H9 (cell line): ENCODE results near the gene THEM5. TPM values are rescaled to one million over a fixed set of nuclear protein-coding genes. Genes with fewer than 3 reads are reported as not detected.

ENCODE experiments used
- DNase-seq: peaks from one replicate; pipeline ENCODE4 v3.0.0-alpha.2; 2017
- H2AFZ ChIP-seq: one replicate; pipeline ENCODE4 v1.6.1; 2013; ENCODE audit warnings: mild to moderate bottlenecking, low read length, control low read depth, moderate library complexity
- H2AK5ac ChIP-seq: 2 replicates; pipeline ENCODE4 v1.6.1; 2013; ENCODE audit warnings: low read length, control low read depth, mixed read lengths; ENCODE audit not compliant: insufficient read length
- H2BK120ac ChIP-seq: one replicate; pipeline ENCODE4 v1.6.1; 2013; ENCODE audit warnings: low read depth, mild to moderate bottlenecking, low read length, control low read depth, inconsistent platforms; ENCODE audit not compliant: poor library complexity, severe bottlenecking
- H2BK12ac ChIP-seq: 2 replicates; pipeline ENCODE4 v1.6.1; 2013; ENCODE audit warnings: low read length, control low read depth, mixed read lengths, low read depth; ENCODE audit not compliant: insufficient read length
- H2BK15ac ChIP-seq: 2 replicates; pipeline ENCODE4 v1.6.1; 2013; ENCODE audit warnings: low read depth, low read length, control low read depth
- H2BK20ac ChIP-seq: one replicate; pipeline ENCODE4 v1.6.1; 2013; ENCODE audit warnings: low read depth, mild to moderate bottlenecking, low read length, control low read depth, inconsistent platforms; ENCODE audit not compliant: poor library complexity, severe bottlenecking
- H2BK5ac ChIP-seq: 2 replicates; pipeline ENCODE4 v1.6.1; 2013; ENCODE audit warnings: low read length, control low read depth, mixed read lengths; ENCODE audit not compliant: insufficient read length
- H3K14ac ChIP-seq: 2 replicates; pipeline ENCODE4 v1.6.1; 2013; ENCODE audit warnings: low read length, control low read depth; ENCODE audit not compliant: insufficient read depth
- H3K18ac ChIP-seq: 2 replicates; pipeline ENCODE4 v1.6.1; 2013; ENCODE audit warnings: low read depth, mild to moderate bottlenecking, mixed read lengths, low read length, control low read depth; ENCODE audit not compliant: insufficient read length
- H3K23ac ChIP-seq: 2 replicates; pipeline ENCODE4 v1.6.1; 2013; ENCODE audit warnings: low read length, control low read depth, mixed read lengths, low read depth; ENCODE audit not compliant: insufficient read length
- H3K23me2 ChIP-seq: 2 replicates; pipeline ENCODE4 v1.6.1; 2013; ENCODE audit warnings: low read depth, mild to moderate bottlenecking, mixed read lengths, low read length, control low read depth; ENCODE audit not compliant: insufficient read length, poor library complexity, severe bottlenecking
- H3K27ac ChIP-seq: 2 replicates; pipeline ENCODE4 v1.5.1; 2013; ENCODE audit warnings: low read length, control low read depth, mixed read lengths, low read depth; ENCODE audit not compliant: insufficient read length
- H3K27me3 ChIP-seq: 2 replicates; pipeline ENCODE4 v1.6.1; 2013; ENCODE audit warnings: low read length, control low read depth, inconsistent platforms; ENCODE audit not compliant: insufficient read depth
- H3K4ac ChIP-seq: 2 replicates; pipeline ENCODE4 v1.6.1; 2013; ENCODE audit warnings: low read depth, mild to moderate bottlenecking, control low read depth, inconsistent platforms, low read length, moderate library complexity
- H3K4me1 ChIP-seq: 2 replicates; pipeline ENCODE4 v1.6.1; 2013; ENCODE audit warnings: low read length, control low read depth, inconsistent platforms; ENCODE audit not compliant: insufficient read depth
- H3K4me2 ChIP-seq: 2 replicates; pipeline ENCODE4 v1.6.1; 2013; ENCODE audit warnings: low read length, control low read depth, mixed read lengths; ENCODE audit not compliant: insufficient read length, insufficient read depth
- H3K56ac ChIP-seq: 2 replicates; pipeline ENCODE4 v1.6.1; 2013; ENCODE audit warnings: low read depth, mild to moderate bottlenecking, mixed read lengths, low read length, control low read depth; ENCODE audit not compliant: insufficient read length
- H3K79me1 ChIP-seq: 2 replicates; pipeline ENCODE4 v1.6.1; 2013; ENCODE audit warnings: low read depth, mild to moderate bottlenecking, moderate library complexity, low read length, control low read depth, inconsistent platforms; ENCODE audit not compliant: insufficient read depth, poor library complexity, severe bottlenecking
- H3K79me2 ChIP-seq: 2 replicates; pipeline ENCODE4 v1.6.1; 2013; ENCODE audit warnings: low read length, control low read depth, inconsistent platforms; ENCODE audit not compliant: insufficient read depth
- H3K9ac ChIP-seq: 2 replicates; pipeline ENCODE4 v1.6.1; 2013; ENCODE audit warnings: low read length, control low read depth, mixed read lengths; ENCODE audit not compliant: insufficient read length; ENCODE audit errors: extremely low read depth
- H3K9me3 ChIP-seq: one replicate; pipeline ENCODE4 v1.6.1; 2013; ENCODE audit warnings: low read depth, low read length, inconsistent platforms; ENCODE audit not compliant: control insufficient read depth
- H3T11ph ChIP-seq: one replicate; pipeline ENCODE4 v1.6.1; 2013; ENCODE audit warnings: mild to moderate bottlenecking, low read length, control low read depth, inconsistent platforms
- H4K20me1 ChIP-seq: one replicate; pipeline ENCODE4 v1.6.1; 2013; ENCODE audit not compliant: control insufficient read depth, insufficient read length, insufficient read depth
- H4K5ac ChIP-seq: 2 replicates; pipeline ENCODE4 v1.6.1; 2013; ENCODE audit warnings: low read depth, mild to moderate bottlenecking, mixed read lengths, low read length, control low read depth; ENCODE audit not compliant: insufficient read length
- H4K8ac ChIP-seq: replicated peaks from 2 replicates; pipeline ENCODE4 v1.6.1; 2013; ENCODE audit warnings: low read length, control low read depth, mixed read lengths, low read depth; ENCODE audit not compliant: insufficient read length
- H4K91ac ChIP-seq: 2 replicates; pipeline ENCODE4 v1.6.1; 2013; ENCODE audit warnings: low read depth, mild to moderate bottlenecking, moderate library complexity, mixed read lengths, low read length, control low read depth; ENCODE audit not compliant: insufficient read length
- H3K27ac Mint-ChIP-seq, 3 experiments: 2 replicates in 2 of 3; 3 replicates in 1 of 3; pipeline ENCODE4 v1.8.0; 2020 to 2021; ENCODE audit warnings: mixed read lengths in 3 of 3, mild to moderate bottlenecking in 1 of 3, moderate library complexity in 1 of 3
- H3K27me3 Mint-ChIP-seq: 2 replicates; pipeline ENCODE4 v1.8.0; 2021; ENCODE audit warnings: low read depth, mild to moderate bottlenecking, moderate library complexity, mixed read lengths
- H3K36me3 Mint-ChIP-seq, 3 experiments: 2 replicates in 2 of 3; 3 replicates in 1 of 3; pipeline ENCODE4 v1.8.0; 2020 to 2021; ENCODE audit warnings: low read depth in 3 of 3, mixed read lengths in 3 of 3; ENCODE audit not compliant: insufficient read depth in 1 of 3
- H3K4me1 Mint-ChIP-seq, 2 experiments: 2 replicates each; pipeline ENCODE4 v1.8.0; 2020; ENCODE audit warnings: mixed read lengths in 2 of 2
- H3K4me3 Mint-ChIP-seq, 2 experiments: 2 replicates in 1 of 2; 3 replicates in 1 of 2; pipeline ENCODE4 v1.8.0; 2020 to 2021; ENCODE audit warnings: mild to moderate bottlenecking in 2 of 2, mixed read lengths in 2 of 2, moderate library complexity in 1 of 2
- H3K9me3 Mint-ChIP-seq, 2 experiments: 2 replicates in 1 of 2; 3 replicates in 1 of 2; pipeline ENCODE4 v1.8.0; 2020; ENCODE audit warnings: mild to moderate bottlenecking in 2 of 2, mixed read lengths in 2 of 2, moderate library complexity in 1 of 2
- CTCF ChIP-seq: fragments of 200-600 bp; sonication (generic); conservative IDR thresholded peaks from 3 replicates; pipeline ENCODE4 v1.8.0; 2021; ENCODE audit warnings: antibody characterized with exemption, mild to moderate bottlenecking
- WGBS: extraction: QIAGEN DNeasy Blood & Tissue Kit; methylation state at CpG from one replicate; pipeline ENCODE4 v1.1.7; 2013; ENCODE audit warnings: missing lambda C conversion rate, low lambda C conversion rate, mixed read lengths; ENCODE audit not compliant: insufficient read length; ENCODE audit errors: extremely low coverage; 5-methylcytosine and 5-hydroxymethylcytosine counted together
- total RNA-seq: library from RNA; stranded (reverse); gene quantifications from 2 replicates; pipeline ENCODE4 v1.2.1, GENCODE V29; 2021

The THEM5 gene
- total RNA-seq, 1 experiment from 2014 or later: not detected

- no peak overlapping the region for H4K91ac ChIP-seq
- H2BK12ac ChIP-seq: no peak overlapping the region
- no peak overlapping the region for H3K4ac ChIP-seq
- H2BK20ac ChIP-seq: no peak overlapping the region
- TF ChIP-seq CTCF: no peak
- H3K4me2 ChIP-seq: no peak overlapping the region
- H2BK5ac ChIP-seq: no peak overlapping the region
- H3T11ph ChIP-seq: no peak overlapping the region
- H3K9ac ChIP-seq: no peak overlapping the region
- H3K27me3 Mint-ChIP-seq: peaks cover 5% of the 10 kb centered on the region
- no peak overlapping the region for H3K14ac ChIP-seq
- H3K23me2 ChIP-seq: no peaks in the 10 kb centered on the region
- no peak overlapping the region for H2AFZ ChIP-seq
- H3K4me1 ChIP-seq: no peaks in the 10 kb centered on the region
- no peak overlapping the region for H3K23ac ChIP-seq
- no peaks in the 10 kb centered on the region for H3K9me3 Mint-ChIP-seq
- no peak for DNase-seq
- no peak overlapping the region for H2AK5ac ChIP-seq
- H3K79me2 ChIP-seq: no peaks in the 10 kb centered on the region
- H3K18ac ChIP-seq: no peak overlapping the region
- no peak overlapping the region for H2BK15ac ChIP-seq
- peaks cover 11 to 19% of the 10 kb centered on the region in 2 experiments for H3K4me1 Mint-ChIP-seq
- no peaks in the 10 kb centered on the region for H3K36me3 Mint-ChIP-seq
- H3K27ac ChIP-seq: no peak overlapping the region
- H3K79me1 ChIP-seq: no peaks in the 10 kb centered on the region
- H4K8ac ChIP-seq: no peak overlapping the region
- no peaks in the 10 kb centered on the region for H3K27me3 ChIP-seq
- no peak overlapping the region for H3K4me3 Mint-ChIP-seq
- no peak overlapping the region for H3K27ac Mint-ChIP-seq
- no peak overlapping the region for H2BK120ac ChIP-seq
- H3K56ac ChIP-seq: no peak overlapping the region
- H4K5ac ChIP-seq: no peak overlapping the region
- WGBS: no CpG with 5 or more reads among the region's 12 CpGs
- no peaks in the 10 kb centered on the region for H4K20me1 ChIP-seq
- no peaks in the 10 kb centered on the region for H3K9me3 ChIP-seq
These were observed 34.2 kb downstream of the THEM5 start for GRCh38 chr1:151819227-151819835.
